Activated CD8-positive, alpha-beta memory T cell treated with anti-CD3 and anti-CD28 coated beads, Interleukin-2, amount 50 U/mL, for 4 hours (primary cell): ENCODE measurements around the gene DDR2.
A peak's percentile ranks its signal among the peaks of the same experiment; 100 is the strongest.
"Not testable (repeated sequence)": the region's sequence is repeated elsewhere in the genome, so short reads cannot be mapped to it uniquely, and the experiment has no call there.

ENCODE experiments used
- DNase-seq: peaks from one replicate; pipeline ENCODE4 v3.0.0-alpha.2; 2020

DDR2 gene

DNA sequence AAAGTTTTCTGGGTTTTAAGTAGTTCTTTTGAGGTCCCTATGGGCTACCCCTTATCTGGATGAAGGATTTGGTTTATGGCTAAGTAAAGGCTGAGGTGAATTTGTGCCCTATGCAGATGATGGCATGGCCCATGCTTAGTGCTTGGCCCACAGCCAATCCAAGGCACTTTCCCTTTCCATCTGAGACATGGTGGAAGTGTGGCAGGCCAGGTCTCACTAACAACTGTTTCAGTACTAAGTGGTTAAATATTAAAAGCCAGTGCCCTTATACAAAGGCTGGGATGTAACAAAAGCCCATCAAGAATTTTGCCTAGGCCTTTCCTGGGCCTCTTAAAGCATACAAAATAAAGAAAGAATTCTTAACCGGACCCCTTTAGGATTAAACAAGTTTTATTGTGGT lies 156.5 kb downstream of the DDR2 start:
- not testable (repeated sequence) for DNase-seq

DNA sequence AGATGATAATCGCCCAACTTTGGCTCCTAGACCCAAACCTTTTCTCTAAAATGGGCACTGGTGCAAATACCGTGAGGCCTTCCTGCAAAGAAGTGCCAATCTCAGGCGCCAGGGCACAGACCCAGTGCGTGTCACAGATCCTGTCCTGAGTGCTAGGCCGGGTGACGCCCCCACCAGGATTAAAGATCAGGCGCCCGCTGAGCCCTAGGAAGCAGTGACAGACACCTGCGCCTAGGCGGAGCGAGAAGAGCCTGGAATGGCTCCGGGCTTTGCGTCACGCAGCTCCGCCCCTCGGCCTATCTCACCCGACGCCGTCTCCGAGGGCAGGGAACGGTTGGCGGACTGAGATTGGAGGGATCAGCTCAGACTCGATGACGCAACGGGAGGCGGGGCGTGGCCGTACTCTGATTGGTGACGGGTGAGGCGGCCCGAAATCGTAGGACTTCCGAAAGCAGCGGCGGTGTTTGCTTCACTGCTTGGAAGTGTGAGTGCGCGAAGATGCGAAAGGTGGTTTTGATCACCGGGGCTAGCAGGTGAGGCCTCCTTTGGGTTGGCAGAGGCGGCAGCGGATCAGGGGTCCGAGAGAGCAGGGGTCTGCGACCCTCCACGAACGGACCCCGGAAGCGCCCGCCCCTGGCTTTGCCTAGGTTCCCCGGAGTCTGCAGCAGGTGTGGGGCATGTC lies 158.2 kb downstream of the DDR2 start, which contains the start of gene HSD17B7:
Gene HSD17B7 (plus strand): TSS at position 400 of the 682 bp plus-strand sequence. CDS start 99 bp downstream, at position 499.
- DNase-seq: peak; percentile 67

DNA sequence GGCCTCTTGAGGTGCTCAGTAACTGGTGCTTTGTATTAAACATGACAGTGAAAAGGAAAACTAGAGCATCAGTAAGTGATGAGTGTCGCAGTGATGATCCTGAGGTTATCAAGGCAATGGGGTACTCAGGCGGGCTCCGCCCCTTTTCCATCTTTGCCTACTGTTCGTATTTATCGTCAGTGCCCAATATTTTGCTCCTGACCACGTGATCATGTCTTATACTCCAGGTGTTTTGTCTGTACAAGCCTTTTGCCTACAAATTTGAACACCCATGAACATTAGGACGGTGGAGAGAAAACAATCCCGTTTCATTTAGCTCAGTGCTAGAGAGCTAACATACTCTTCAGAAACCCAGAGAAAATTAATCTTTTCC lies 158.7 kb downstream of the DDR2 start:
- DNase-seq: not testable (repeated sequence)

DNA sequence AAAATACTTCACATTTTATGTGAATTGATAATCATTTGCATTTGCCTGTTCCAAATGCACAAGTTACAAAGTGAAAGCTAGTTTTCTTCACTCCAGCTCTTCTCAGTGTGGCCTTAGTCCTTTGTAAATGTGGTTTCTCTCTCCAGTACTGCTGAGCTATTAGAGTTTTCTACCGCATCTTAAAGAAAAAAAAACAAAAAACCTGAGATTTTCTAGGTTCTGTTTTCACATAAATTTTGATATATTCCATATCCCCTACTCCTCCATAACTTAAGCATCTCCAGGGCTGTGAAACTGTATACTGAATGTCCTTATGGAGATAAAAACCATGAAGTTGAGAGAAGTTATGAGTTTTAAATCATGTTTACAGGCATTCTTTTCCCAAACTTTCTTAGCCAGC lies 162.0 kb downstream of the DDR2 start:
- DNase-seq: not testable (repeated sequence)

DNA sequence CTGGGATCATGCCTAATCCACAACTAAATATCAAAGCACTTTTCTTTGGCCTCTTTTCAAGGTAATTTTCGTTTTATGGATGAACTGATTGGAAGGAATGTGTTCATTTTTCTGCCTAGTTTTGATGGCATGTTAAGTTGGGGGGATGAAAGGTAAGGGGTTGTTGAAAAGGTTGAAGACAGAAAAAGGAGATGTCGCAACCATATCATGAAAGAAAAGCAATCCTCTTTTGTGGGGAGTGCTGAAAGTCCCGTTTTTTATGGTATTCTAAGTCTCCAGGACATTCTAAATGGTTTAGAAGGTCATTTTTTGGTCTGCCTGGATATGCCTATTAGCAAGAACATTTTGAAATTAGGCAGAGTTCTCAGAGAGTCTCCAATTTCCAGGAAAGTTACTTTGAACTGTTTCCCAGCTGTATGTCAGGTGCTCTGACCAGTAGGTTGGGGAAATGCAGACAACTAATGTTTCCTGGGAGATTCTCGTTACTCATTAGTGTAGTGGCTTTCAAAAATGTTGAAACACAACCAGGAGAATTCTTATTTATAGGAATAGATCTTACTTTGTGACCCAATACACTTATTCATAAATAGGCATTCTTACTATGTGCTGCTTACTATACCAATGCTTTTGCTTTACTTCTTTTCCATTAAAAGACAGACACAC lies 164.5 kb downstream of the DDR2 start:
- not testable (repeated sequence) for DNase-seq

DNA sequence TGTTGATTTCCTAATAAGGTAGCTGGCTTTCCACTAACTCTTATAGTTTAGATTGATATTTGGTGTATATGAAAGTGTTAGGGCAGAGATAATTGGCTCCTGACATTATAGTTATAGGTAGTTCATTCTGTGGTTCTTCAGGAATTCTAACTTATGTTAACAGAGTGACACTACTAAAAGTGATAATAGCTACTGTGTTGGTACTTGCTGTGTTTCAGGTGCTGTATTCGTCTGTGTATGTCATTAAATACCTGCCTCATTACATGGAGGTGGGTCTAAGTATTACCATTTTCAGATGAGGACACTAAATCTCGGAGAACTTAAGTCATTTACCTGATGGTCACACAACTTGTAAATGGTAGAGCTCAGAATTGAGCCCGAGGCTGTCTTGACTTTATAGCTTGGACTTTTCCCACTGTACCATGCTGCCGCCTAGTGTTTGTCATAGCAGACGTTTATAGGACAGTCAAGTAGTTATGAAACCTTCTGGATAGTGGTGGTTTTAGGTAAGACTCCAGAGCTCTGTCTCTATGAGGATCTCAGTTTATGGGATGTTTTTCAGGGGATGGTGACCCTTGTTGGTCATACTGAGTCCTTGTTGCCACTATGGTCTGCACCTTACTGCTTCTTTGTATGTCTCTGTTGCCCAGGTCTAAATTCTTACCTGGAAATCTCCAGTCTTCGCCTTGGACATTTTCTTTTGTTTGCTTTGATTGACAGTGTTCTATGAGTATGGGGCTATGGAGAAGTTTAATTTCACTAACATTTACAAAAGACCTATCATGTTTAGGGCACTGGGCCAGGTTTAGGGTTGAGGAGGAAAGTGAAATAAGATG lies 167.9 kb downstream of the DDR2 start:
- not testable (repeated sequence) for DNase-seq

DNA sequence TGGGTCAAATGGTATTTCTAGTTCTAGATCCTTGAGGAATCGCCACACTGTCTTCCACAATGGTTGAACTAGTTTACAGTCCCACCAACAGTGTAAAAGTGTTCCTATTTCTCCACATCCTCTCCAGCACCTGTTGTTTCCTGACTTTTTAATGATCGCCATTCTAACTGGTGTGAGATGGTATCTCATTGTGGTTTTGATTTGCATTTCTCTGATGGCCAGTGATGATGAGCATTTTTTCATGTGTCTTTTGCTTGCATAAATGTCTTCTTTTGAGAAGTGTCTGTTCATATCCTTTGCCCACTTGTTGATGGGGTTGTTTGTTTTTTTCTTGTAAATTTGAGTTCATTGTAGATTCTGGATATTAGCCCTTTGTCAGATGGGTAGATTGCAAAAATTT lies 175.2 kb downstream of the DDR2 start:
- not testable (repeated sequence) for DNase-seq

DNA sequence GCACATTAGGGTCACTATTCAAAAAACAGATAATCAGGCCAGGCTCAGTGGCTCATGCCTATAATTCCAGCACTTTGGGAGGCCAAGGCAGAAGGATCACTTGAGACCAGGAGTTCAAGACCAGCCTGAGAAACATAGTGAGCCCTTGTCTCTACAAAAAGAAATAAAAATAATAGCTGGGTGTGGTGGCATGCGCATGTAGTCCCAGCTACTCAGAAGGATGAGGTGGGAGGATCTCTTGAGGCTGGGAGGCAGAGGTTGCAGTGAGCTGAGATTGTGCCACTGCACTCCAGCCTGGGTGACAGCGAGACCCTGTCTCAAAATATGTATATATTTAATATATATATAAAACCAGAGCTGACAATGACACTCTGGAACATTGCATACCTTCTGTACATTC lies 180.1 kb downstream of the DDR2 start:
- DNase-seq: not testable (repeated sequence)

DNA sequence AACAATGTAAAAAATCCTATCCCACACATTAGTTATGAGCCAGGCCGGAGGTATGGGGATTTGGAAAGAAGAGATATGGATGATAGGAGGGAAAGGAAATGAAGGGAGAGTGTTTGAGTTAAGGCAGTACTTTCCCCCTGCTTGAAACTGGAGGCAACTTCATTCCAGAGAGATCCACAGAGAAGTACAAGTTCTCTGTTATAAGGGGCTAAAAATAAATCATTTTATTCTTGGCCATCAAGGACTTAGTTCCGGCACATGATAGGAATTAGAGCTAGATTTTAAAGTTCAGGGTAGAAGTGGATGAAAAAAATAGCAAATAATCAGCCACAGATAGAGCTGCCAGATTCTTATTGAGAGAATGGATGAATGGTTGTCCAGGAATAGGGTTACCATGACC lies 185.9 kb downstream of the DDR2 start:
- DNase-seq: not testable (repeated sequence)

DNA sequence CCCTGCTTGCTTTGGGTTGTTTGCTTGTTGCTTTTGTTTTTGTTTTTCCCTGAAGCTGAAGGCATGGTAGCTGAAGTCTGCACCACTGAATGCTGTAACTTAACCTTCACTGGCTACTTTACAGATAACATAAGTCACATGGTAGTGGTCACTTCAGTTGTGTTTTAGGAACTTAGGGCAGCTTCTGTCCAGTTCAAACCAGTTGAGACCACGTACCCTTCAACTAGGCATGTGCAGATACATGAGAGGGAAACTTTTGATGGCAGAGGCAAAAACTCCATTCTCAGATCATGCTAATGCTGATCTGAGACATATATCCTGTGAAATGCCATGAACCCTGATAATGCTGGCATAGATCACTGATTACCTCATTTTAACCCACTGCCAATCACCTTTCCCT lies 186.4 kb downstream of the DDR2 start:
- DNase-seq: not testable (repeated sequence)

DNA sequence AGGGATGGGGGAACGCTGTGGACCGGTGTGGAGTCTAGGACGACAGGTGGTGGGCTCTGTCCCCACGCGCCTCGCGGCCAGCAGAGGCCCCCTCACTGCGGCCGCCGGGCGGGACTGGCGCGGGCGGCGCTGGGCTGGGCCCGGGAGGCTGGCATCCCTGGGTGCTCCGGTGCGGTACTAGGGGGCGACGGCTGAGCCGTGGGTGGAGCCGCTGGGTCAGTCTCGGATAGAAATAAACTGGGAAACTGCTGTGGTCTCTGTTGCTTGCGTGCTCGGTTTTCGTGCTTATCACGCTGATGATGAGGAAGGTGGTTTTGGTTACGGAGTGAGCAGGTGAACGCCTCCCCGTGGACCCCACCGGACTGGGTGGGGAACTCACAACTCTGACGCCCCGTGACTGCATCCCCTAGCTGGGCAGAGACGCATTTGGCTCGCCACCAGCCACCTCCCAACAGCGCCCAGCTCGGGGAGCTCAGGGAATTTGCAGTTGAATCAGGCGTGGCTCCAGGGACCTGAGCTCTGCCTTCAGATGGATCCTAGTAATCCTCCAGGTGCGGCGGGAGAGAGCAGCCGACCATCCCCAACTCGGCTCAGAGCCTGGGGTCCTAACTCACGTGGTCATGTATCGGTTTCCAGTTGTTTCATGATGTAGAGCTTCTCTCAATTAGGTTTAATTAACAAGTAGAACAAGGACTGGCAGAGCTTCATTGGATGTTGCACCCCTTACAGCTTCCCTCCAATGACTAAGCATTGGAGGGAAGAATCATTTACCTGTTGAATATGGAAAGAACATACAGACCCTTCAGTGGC lies 190.3 kb downstream of the DDR2 start:
- no peak for DNase-seq

DNA sequence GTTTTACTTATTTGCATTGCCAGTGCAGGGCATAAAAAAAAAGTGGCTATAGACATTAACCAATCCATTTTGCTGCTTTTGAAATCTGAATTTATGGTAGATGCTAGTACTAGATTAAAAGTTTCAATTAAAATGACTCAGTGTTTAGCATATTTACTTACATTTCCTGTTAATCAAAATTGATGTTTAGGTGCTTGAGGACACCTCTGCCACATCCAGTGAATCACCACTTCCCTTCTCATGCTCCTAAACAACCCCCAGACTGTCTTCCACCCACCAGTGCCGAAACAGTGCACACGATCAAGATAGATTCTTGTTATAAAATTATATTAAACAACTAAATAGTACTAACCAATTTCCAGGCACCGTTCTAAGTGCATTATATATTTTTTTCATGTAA lies 191.0 kb downstream of the DDR2 start:
- no peak for DNase-seq

DNA sequence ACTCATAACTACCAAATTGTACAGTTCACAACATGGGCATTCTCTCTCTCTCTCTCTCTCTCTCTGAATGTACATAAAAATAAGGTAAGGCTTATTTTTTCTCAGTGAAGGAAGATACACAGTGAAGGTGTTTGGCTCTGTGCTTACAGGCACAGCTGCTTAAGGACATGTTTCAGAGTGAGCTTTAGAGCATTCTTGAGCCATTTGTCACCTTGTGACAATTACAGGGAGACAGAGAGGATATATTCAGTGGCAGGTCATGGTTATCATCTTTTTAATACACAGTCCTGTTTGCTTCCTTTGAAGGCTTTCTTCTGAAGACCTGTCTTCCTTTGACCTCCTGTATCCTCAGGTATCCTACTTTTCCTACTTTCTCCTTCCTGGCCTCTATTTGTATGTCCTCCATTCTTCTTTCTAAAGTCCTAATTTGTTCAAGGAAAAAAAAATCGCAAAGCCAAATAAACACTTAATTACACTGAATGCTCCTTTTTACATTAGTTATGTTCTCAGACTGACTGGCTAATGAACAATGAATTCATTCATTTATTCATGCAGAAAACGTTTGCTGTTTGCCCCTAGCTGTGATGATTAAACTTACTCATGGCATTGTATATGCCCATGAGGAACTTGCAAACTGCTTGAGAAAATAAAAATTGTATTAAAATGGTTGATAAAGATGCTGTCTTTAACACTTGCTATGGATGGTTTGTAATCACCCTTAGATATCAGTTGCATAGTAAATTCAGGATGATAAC lies 191.7 kb downstream of the DDR2 start:
- DNase-seq: no peak

DNA sequence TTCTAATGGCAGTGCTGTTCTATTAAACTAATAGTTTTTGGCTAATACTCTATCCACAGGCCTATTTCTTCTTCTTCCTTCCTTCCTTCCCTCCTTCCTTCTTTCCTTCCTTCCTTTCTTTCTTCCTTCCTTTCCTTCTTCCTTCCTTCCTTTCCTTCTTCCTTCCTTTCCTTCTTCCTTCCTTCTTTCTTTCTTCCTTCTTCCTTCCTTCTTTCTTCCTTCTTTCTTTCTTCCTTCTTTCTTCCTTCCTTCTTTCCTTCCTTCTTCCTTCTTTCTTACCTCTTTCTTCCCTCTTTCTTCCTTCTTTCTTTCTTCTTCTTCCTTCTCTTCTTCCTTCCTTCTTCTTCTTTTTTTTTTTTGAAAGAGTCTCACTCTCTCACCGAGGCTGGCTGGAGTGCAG lies 197.0 kb downstream of the DDR2 start:
- DNase-seq: no peak

DNA sequence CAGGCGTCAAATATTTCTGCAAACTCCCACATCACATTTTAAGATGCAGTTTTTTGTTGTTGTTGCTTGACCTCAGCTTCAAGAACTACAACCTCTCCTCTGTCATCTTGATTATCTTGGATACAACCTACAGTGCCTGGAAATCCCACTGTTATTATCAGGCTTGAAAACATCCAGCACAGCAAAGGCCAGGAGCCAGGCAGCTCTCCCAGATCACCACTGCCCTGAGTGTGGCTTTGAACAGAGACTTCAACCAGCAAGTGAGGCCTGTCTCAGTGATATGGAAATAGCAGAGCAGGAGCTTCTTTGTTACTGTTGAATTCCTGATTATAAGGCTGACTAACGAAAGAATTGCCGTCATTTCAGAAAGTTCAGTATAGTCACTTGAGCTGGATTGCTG lies 200.2 kb downstream of the DDR2 start:
- DNase-seq: no peak

DNA sequence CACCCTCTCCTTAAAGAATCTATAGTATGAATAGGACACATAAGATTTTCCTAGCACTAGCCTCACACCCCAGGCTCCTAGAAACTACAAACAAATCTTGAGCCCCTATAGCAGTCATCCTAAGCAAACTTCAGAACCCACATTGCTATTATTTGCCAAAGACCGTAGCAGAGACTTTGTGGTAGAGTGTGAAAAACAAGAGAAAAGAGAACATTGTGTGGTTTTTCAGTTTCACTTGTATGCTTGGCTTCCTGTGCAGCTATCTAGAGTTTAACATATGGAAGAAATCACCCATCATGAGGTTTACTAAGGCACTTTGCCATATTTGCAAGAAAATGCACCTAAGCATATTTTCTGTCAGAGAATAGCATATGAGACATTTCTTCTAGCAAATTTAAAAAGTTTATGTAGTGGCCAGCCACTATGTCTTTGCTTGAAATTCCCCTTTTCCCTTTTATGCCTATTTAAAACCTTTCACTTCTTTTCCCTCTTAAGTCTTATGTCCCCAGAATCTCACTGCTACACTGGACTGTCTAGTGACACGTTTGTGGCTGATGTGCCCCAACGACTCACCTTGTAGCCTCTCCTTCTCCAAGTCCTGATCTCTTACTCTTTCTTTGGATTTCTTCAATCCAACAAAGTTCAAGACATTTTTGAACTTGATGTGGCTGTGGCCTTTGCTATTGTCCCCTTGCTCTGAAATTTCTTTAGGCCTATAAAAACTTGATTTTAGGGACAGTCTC lies 203.1 kb downstream of the DDR2 start:
- DNase-seq: no peak
